GM19240 (cell line): ENCODE measurements around the gene OSBPL10.

ENCODE experiments used
- DNase-seq: peaks from one replicate; pipeline ENCODE4 v3.0.0; 2011; ENCODE audit warnings: low spot score; ENCODE audit not compliant: insufficient read length

The OSBPL10 gene

GRCh38 chr3:31959251-31959650 lies 21.8 kb downstream of the OSBPL10 start:
- no peak for DNase-seq

- DNase-seq = no peak
These were observed 22.3 kb downstream of the OSBPL10 start for GRCh38 chr3:31958701-31959152.

- no peak for DNase-seq
These were observed 24.0 kb downstream of the OSBPL10 start for GRCh38 chr3:31957106-31957505.

GRCh38 chr3:31955581-31955980 lies 25.5 kb downstream of the OSBPL10 start:
- DNase-seq = no peak

GRCh38 chr3:31953636-31954035 lies 27.4 kb downstream of the OSBPL10 start:
- DNase-seq = no peak

GRCh38 chr3:31953091-31953490 lies 28.0 kb downstream of the OSBPL10 start:
- DNase-seq = no peak

GRCh38 chr3:31952205-31952604 lies 28.9 kb downstream of the OSBPL10 start:
- DNase-seq = peak; percentile 22

- no peak for DNase-seq
These were observed 32.8 kb downstream of the OSBPL10 start for GRCh38 chr3:31948280-31948679.

- no peak for DNase-seq
These were observed 33.4 kb downstream of the OSBPL10 start for GRCh38 chr3:31947671-31948091.

GRCh38 chr3:31947162-31947561 lies 33.9 kb downstream of the OSBPL10 start:
- no peak for DNase-seq

- no peak for DNase-seq
These were observed 34.5 kb downstream of the OSBPL10 start for GRCh38 chr3:31946484-31947081.

GRCh38 chr3:31945738-31946052 lies 35.4 kb downstream of the OSBPL10 start:
- DNase-seq = no peak

GRCh38 chr3:31943041-31943440 lies 38.0 kb downstream of the OSBPL10 start:
- no peak for DNase-seq

GRCh38 chr3:31942446-31942845 lies 38.6 kb downstream of the OSBPL10 start:
- DNase-seq = no peak

GRCh38 chr3:31937225-31937624 lies 43.8 kb downstream of the OSBPL10 start:
- no peak for DNase-seq

- no peak for DNase-seq
These were observed 44.5 kb downstream of the OSBPL10 start for GRCh38 chr3:31936420-31937060.

- DNase-seq = no peak
These were observed 46.2 kb downstream of the OSBPL10 start for GRCh38 chr3:31934866-31935265.

GRCh38 chr3:31934018-31934417 lies 47.0 kb downstream of the OSBPL10 start:
- DNase-seq = no peak

GRCh38 chr3:31932990-31933389 lies 48.1 kb downstream of the OSBPL10 start:
- DNase-seq = no peak

- DNase-seq = no peak
These were observed 51.1 kb downstream of the OSBPL10 start for GRCh38 chr3:31929826-31930502.

- DNase-seq = no peak
These were observed 53.3 kb downstream of the OSBPL10 start for GRCh38 chr3:31927811-31928210.

GRCh38 chr3:31926543-31926942 lies 54.5 kb downstream of the OSBPL10 start:
- DNase-seq = no peak

GRCh38 chr3:31925271-31925630 lies 55.8 kb downstream of the OSBPL10 start:
- DNase-seq = no peak
